GM19099 (cell line): ENCODE data around the gene MCHR1.

Experiments used
- POLR2A ChIP-seq: IDR thresholded peaks from 3 replicates; pipeline ENCODE4 v1.6.1; 2011; ENCODE audit warnings: low read depth; ENCODE audit not compliant: insufficient read length; ENCODE audit errors: extremely low read depth

MCHR1 gene

DNA sequence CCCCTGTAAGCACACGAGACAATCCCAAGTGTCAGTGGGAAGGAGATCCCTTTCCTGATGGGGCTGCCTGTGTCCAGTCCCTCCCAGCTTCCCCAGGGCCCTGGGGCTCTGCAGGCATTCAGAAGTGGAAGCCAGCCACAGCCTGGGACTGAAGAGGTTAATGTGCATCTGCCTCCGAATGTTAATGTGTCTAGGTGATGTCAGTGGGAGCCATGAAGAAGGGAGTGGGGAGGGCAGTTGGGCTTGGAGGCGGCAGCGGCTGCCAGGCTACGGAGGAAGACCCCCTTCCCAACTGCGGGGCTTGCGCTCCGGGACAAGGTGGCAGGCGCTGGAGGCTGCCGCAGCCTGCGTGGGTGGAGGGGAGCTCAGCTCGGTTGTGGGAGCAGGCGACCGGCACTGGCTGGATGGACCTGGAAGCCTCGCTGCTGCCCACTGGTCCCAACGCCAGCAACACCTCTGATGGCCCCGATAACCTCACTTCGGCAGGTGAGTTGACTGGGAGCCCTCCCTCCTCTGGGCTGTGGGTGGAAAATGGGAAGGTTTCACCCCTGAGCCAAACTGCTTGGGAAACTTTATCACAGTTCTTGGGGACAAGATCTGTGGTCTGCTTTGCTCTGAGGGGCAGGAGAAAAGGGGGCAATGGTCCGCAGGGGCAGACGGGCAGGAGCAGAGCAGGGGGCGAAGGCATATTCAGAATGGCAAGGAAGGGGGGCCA lies at the start of gene MCHR1:
Gene MCHR1, plus strand, starts transcription at position 236 of the 715 bp plus-strand sequence. Its CDS starts 169 bp downstream, at position 405.
- no peak for TF ChIP-seq POLR2A

DNA sequence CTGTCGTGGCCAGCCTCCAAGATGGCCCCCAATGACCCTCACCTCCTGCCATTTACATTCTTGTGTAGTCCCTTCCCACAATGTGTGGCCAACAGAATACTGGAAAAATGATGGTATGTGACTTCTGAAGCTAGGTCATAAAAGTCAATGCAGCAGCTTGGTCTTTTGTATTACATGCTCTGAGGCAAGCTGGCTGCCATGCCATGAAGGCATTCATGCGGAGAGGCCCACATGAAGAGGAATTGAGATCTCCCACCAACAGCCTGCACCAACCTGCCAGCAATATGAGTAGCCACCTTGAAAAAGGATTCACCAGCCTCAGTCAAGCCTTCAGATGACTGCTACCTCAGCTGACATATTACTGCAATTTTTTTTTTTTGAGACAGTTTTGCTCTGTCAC lies 47.4 kb upstream of the MCHR1 start:
- TF ChIP-seq POLR2A: no peak

DNA sequence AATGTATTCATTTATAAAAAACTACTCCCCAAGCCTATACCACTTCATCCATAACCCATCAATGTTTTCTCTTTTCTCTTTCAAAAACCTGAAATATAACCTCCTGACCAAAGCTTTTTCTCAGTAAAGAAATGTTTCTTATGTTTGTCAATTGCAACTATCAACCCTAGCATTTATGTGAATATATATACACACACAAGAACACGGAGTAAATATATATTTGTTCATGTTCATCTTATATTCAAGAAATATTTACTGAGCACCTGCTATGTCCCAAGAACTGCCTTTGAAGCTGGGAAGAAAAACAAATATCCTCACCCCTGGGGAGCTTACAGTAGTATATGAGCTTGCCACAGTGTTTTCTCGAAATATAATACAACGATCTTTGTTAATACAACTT lies 46.2 kb upstream of the MCHR1 start:
- TF ChIP-seq POLR2A: no peak

DNA sequence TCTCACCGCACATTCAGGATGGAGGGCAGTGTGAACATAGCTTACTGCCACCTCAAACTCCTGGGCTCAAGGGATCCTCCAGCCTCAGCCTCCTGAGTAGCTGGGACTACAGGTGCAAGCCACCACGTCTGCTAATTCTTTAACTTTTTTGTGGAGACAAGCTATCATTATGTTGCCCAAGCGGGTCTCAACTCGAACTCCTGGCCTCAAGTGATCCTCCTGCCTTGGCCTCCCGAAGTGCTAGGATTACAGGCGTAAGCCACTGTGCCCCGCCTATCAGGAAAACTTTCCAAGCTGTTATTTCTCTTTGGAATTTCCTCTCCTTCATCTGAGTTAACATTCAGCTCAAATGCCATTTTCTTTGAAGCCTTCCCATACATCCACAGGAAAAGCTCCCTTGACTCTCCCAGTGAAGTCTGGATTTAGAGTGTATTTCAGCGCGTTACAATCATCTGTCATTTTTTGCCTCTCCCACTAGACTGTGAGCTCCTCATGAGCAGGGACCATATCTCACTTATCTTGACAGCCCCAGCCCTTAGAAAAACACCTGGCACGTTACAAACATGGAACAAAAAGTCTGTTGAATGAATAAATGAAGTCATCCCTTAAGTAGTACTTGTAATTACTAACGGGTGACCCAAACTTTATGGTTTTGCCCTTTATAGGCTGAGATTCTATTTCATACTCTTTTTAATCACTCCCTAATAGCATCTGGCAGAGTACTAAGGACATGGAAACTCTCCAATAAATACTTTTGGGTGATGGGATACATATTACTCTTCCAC lies 45.0 kb upstream of the MCHR1 start:
- no peak for TF ChIP-seq POLR2A

DNA sequence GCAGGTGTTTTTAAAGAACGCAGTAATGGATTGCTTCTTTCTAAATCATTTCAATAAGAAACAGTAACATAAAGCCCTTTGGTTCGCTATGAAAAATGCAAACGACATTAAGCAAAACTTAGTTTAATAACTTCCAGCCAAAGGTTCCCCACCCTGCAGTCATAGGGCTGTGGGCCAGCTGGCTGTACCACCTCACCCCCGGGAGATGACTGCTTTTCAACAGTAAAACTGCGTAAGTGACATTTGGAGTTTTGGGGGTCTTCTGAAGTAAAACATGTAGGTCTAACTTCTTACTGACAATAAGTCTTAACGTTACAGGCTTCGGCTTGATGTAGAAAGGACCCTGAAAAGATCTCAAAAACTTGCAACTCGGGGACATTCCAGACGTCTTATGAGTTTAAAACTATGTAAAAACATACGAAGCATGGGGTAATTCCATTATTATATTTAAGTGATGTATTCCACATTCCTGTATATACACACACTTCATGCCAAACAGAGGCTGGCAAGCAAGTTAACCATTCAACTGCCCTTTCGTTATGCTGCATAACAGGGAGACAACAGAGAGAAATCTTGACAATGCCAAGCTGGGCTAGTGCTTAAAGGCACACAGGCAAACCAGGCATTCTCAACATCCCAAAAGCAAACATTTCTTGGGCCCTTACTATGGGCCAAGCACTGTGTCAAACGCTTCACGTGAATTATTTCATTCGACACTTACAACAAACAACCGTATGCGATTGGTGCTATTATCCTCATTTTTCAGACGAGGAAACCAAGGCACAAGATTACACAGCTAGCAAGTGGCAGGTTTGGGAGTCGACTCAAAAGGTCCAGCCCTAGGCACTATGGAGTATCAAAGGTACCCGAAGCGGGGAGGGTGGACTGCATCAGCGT lies 44.0 kb upstream of the MCHR1 start:
- TF ChIP-seq POLR2A: no peak

GRCh38 chr22:40635940-40636379 lies 43.3 kb upstream of the MCHR1 start:
- TF ChIP-seq POLR2A: no peak

DNA sequence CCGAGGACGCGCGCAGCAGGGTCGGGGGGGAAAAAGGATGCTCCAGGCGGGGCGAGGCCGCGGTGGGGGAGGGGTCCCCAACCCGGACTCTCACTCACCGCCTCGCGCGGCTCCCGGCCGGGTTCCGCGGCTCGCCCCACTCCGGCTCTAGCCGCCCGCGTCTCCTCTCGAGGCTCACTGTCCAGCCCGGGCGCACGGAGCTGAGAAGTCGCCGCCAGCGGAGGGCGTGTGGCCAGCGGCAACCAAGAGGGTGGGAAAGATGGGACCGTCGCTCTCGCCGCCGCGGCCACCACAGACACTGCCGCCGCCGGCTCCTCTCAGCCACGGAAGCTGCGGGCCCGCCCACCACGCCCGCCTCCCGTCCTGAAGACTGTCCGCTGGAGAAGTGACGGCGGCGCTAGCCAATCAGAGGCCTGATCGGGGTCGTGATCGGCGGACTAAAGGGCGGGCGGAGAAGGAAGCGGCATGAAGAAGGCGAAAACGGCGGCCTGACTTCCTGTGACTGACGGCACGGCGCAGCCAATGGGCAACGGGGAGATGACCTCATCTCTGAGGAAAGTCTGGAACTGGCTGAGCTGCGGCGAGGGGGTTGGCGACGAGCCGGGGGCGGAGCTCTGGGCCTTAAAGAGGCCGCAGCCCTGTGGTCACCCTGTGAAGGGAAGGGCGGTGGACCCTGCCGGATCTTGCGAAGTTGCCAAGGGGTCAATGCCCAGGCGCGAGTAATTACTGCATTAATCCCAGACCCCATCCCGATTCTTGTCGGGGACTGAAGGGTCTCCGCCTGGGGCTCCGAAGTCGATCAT lies 42.7 kb upstream of the MCHR1 start, which contains the start of gene MRTFA:
Gene MRTFA, minus strand, starts transcription at position 340 of the 803 bp plus-strand sequence.
- peak; percentile 88 for TF ChIP-seq POLR2A

GRCh38 chr22:40637183-40638150 lies 41.8 kb upstream of the MCHR1 start:
- peak; percentile 28 for TF ChIP-seq POLR2A

- no peak for TF ChIP-seq POLR2A
These were observed 41.0 kb upstream of the MCHR1 start for GRCh38 chr22:40638261-40638660.

DNA sequence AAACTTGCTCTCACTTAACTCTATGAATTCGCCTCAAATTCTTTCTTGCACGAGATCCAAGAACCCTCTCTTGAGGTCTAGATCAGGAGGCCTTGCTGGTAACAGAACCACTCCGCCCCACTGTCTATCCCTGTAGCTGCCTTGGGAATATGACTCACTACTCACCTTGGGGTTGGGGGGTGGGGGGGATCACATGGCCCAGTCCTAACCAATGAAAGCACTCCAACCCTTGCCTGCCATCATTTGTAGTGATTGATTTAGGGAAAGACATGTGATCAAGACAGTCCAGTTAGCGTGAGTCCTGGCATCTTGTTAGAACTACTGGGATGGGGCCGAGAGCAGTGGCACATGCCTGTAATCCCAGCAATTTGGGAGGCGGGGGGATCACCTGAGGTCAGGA lies 38.0 kb upstream of the MCHR1 start:
- no peak for TF ChIP-seq POLR2A

GRCh38 chr22:40642316-40642715 lies 37.0 kb upstream of the MCHR1 start:
- TF ChIP-seq POLR2A: no peak

DNA sequence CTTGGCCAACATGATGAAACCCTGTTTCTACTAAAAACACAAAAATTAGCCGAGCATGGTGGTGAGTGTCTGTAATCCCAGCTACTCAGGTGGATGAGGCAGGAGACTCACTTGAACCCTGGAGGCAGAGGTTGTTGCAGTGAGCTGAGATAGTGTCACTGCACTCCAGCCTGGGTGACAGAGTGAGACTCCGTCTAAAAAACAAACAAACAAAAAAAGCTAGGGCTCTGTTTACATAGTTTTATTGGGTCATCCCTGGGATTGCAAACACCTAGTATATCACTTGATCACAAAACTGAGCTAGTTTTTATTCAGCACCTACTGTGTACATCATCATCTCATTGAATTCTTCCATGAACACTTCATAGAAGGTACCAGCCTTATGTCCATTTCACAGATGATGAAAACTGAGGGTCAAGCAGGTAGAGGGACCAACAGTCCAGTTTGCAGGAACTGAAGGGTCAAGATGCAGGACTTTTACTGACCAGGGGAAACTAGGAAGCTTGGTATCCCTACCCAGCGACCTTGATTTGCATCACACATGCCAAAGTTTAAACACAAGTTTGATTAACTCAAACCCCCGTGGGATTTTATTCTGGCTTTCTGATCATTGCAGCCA lies 33.6 kb upstream of the MCHR1 start:
- TF ChIP-seq POLR2A: no peak

- TF ChIP-seq POLR2A: no peak
These were observed 30.9 kb upstream of the MCHR1 start for GRCh38 chr22:40648386-40648785.
